ENCODE data around the gene PDE4B.

Gene PDE4B

GRCh38 chr1:66359815-66360214, 567.1 kb downstream of the PDE4B start:
- no peak for DNase-seq (ENCODE audit: low spot score)

- no peak for DNase-seq (ENCODE audit: low spot score)
Observed at GRCh38 chr1:66360285-66360724, 567.6 kb downstream of the PDE4B start.

GRCh38 chr1:66364578-66365391, 572.1 kb downstream of the PDE4B start:
- no peak for DNase-seq (ENCODE audit: low spot score)

- DNase-seq (ENCODE audit: low spot score) = no peak
Observed at GRCh38 chr1:66365635-66366034, 572.9 kb downstream of the PDE4B start.

- DNase-seq (ENCODE audit: low spot score) = no peak
Observed at GRCh38 chr1:66366634-66367033, 573.9 kb downstream of the PDE4B start.

GRCh38 chr1:66367369-66367768, 574.7 kb downstream of the PDE4B start:
- peak; percentile 36 for DNase-seq (ENCODE audit: low spot score)

- DNase-seq (ENCODE audit: low spot score) = no peak
Observed at GRCh38 chr1:66368261-66368660, 575.6 kb downstream of the PDE4B start.

GRCh38 chr1:66370462-66370971, 577.8 kb downstream of the PDE4B start:
- no peak for DNase-seq (ENCODE audit: low spot score)

GRCh38 chr1:66371233-66372005, 578.7 kb downstream of the PDE4B start:
- DNase-seq (ENCODE audit: low spot score) = no peak

- DNase-seq (ENCODE audit: low spot score) = no peak
Observed at GRCh38 chr1:66372522-66373101, 579.9 kb downstream of the PDE4B start.

GRCh38 chr1:66373157-66373591, 580.5 kb downstream of the PDE4B start:
- DNase-seq (ENCODE audit: low spot score) = no peak

GRCh38 chr1:66374148-66374547, 581.5 kb downstream of the PDE4B start:
- DNase-seq (ENCODE audit: low spot score) = peak; percentile 42

- DNase-seq (ENCODE audit: low spot score) = peak; percentile 68
Observed at GRCh38 chr1:66374561-66375111, 581.9 kb downstream of the PDE4B start.

GRCh38 chr1:66375125-66375524, 582.4 kb downstream of the PDE4B start:
- no peak for DNase-seq (ENCODE audit: low spot score)

- DNase-seq (ENCODE audit: low spot score) = no peak
Observed at GRCh38 chr1:66380452-66381212, 587.9 kb downstream of the PDE4B start.

GRCh38 chr1:66381621-66382275, 589.1 kb downstream of the PDE4B start:
- no peak for DNase-seq (ENCODE audit: low spot score)

GRCh38 chr1:66383168-66383567, 590.5 kb downstream of the PDE4B start:
- DNase-seq (ENCODE audit: low spot score) = no peak

GRCh38 chr1:66383611-66384010, 590.9 kb downstream of the PDE4B start:
- no peak for DNase-seq (ENCODE audit: low spot score)

GRCh38 chr1:66384258-66384921, 591.7 kb downstream of the PDE4B start:
- no peak for DNase-seq (ENCODE audit: low spot score)

- no peak for DNase-seq (ENCODE audit: low spot score)
Observed at GRCh38 chr1:66386712-66387111, 594.0 kb downstream of the PDE4B start.

Data from CD4-positive, alpha-beta T cell treated with Interleukin-2 at 100 ng/mL for 4 hours (primary cell).